ENCODE results near the gene POU2AF2. TPM values are rescaled to one million over a fixed set of nuclear protein-coding genes. Genes with fewer than 3 reads are reported as not detected.

Gene POU2AF2
- total and polyA plus RNA-seq, 2 donors (not counting 3 experiments of a cell fraction or from before 2014, with no cell fraction given) = not detected

DNA sequence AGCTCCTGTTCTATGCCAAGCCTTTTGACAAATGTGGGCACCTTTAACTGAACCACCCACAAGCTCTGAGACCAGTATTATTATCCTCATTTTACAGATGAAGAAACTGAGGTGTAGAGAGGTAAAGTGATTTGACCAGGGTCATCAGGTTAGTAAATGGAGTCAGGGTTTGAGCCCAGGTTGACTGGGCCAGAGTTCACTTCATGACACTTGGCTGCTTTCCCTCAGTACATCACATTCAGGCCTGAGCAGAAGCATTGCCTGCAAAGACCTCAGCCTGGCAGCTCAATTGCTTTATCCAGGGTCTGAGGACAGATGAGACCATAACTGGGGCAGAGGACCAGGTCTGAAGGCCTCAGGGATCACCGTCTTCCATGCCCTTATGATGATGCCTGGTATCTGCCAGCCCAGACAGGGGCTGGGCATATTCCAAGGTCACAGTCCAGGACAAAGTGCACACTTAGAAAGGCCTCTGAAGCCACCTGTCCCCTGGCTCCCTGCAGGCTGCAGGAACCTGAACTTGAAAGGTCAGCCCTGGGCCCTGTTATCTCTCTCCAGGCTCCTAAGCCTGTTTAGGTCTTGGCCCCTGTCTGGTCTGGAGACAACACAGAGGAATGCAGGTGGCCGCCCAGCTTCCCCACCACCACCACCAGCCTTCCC is 84.8 kb downstream of the POU2AF2 start:
- Histone ChIP-seq H3K4me2 (ENCODE audit: insufficient read depth, low read length) (no peak overlapping the region), H3K79me2 (ENCODE audit: control insufficient read depth, insufficient read depth, low read length) (no peaks in the 10 kb centered on the region), H2AFZ (ENCODE audit: low read depth, low read length) (no peak overlapping the region), H4K20me1 (replicated peaks; ENCODE audit: control insufficient read depth, extremely low read depth, insufficient read depth, low read length) (no peaks in the 10 kb centered on the region), H3K36me3 (ENCODE audit: control insufficient read depth in 2 of 2, extremely low read depth in 1 of 2, insufficient read depth in 2 of 2, low read length in 2 of 2) (no peaks in the 10 kb centered on the region), H3K9me3 (replicated peaks; ENCODE audit: control insufficient read depth, insufficient read depth, low read length) (no peaks in the 10 kb centered on the region), H3K9ac (replicated peaks; ENCODE audit: extremely low read depth, insufficient read depth, low read length) (no peak overlapping the region), H3K9me1 (replicated peaks; ENCODE audit: control insufficient read depth, extremely low read depth, insufficient read depth, low read length) (no peaks in the 10 kb centered on the region), H3K4me1 (ENCODE audit: control insufficient read depth, extremely low read depth, insufficient read depth, low read length) (no peaks in the 10 kb centered on the region), H3K4me3 (replicated peaks in 1 of 3; ENCODE audit: insufficient read depth in 1 of 3, low read depth in 1 of 3, low read length in 3 of 3) (no peak overlapping the region), H3K27ac (ENCODE audit: insufficient read depth, low read depth, low read length) (no peak overlapping the region), H3K27me3 (ENCODE audit: control insufficient read depth in 2 of 2, insufficient read depth in 2 of 2, low read length in 2 of 2) (no peaks in the 10 kb centered on the region)
- TF ChIP-seq FOS (IDR thresholded peaks at IDR 0.05; ENCODE audit: borderline replicate concordance, insufficient read depth, low read length) = no peak
- TF ChIP-seq CTCF (IDR thresholded peaks at IDR 0.05; ENCODE audit: extremely low read depth in 1 of 2, insufficient read depth in 1 of 2, low read depth in 1 of 2, low read length in 2 of 2) = no peak
- no peak for TF ChIP-seq EZH2 (IDR thresholded peaks at IDR 0.05; ENCODE audit: borderline replicate concordance, low read depth, low read length, severe bottlenecking)
- no peak for TF ChIP-seq MAX (IDR thresholded peaks at IDR 0.05; ENCODE audit: insufficient read depth, insufficient read length)
- no peak for TF ChIP-seq JUN (IDR thresholded peaks at IDR 0.05; ENCODE audit: borderline replicate concordance, insufficient read depth, insufficient read length, low read depth)
- TF ChIP-seq POLR2A (IDR thresholded peaks at IDR 0.05; ENCODE audit: low read depth, low read length) = no peak
- TF ChIP-seq MYC (IDR thresholded peaks at IDR 0.05; ENCODE audit: low read depth, low read length) = no peak
- no peak for TF ChIP-seq GATA2 (IDR thresholded peaks at IDR 0.05; ENCODE audit: insufficient read depth, insufficient read length, low read depth, low read length)
- TF ChIP-seq POLR2AphosphoS5 (IDR thresholded peaks at IDR 0.05; ENCODE audit: insufficient read depth, low read depth, low read length) = no peak
- intact Hi-C loops (cut with micrococcal nuclease) (no loop called here), dilution Hi-C loops (cut with MboI; ENCODE audit: extremely low pct_ligation_motif_present, low sequenced_read_pairs) (no loop called here)
- DNase-seq (ENCODE audit: low read depth, low spot score) (no peak), FAIRE-seq (no peak)
- POLR2A ChIA-PET = no interaction called here
- BruUV-seq (replicated peaks) = no TSS peak
- CTCF ChIA-PET = interaction anchor here (1.1 kb wide), 1 partner anchor 13 kb away, joined by 3 read pairs; no protein-coding TSS in a partner anchor

Data from endothelial cell of umbilical vein (primary cell).